OCI-LY7 (cell line): ENCODE measurements around the gene NFYC. TPM values are rescaled to one million over a fixed set of nuclear protein-coding genes. Genes with fewer than 3 reads are reported as not detected.
"Not testable (repeated sequence)": the region's sequence is repeated elsewhere in the genome, so short reads cannot be mapped to it uniquely, and the experiment has no call there.

Experiments used
- BruUV-seq: library from RNA; stranded (reverse); fragments of 400-500 nt; replicated peaks from 2 replicates; lab custom pipeline; 2021; lab: Mats Ljungman, UMichigan
- CTCF ChIA-PET: fragments of 300-600 bp; sonication (Branson Sonifier 250); formaldehyde crosslinking; loops from one replicate; lab custom pipeline; 2022; ENCODE audit warnings: antibody characterized with exemption; ENCODE audit not compliant: unreplicated experiment; lab: Charles Lee
- POLR2A ChIA-PET: fragments of 300-600 bp; sonication (Branson Sonifier 250); formaldehyde crosslinking; loops from one replicate; lab custom pipeline; 2022; ENCODE audit warnings: antibody characterized with exemption; lab: Charles Lee
- DNase-seq: peaks from one replicate; pipeline ENCODE4 v3.0.0-alpha.2; 2015; ENCODE audit warnings: low spot score
- H2AFZ ChIP-seq: fragments of 200-600 bp; sonication (generic), shearing (Covaris generic); 2 replicates; pipeline ENCODE4 v1.6.1; 2014; ENCODE audit warnings: mild to moderate bottlenecking, antibody characterized with exemption, low read length, moderate library complexity
- H3K27ac ChIP-seq: fragments of 200-600 bp; sonication (generic); 2 replicates; pipeline ENCODE4 v1.5.1; 2014; ENCODE audit warnings: mixed run types, low read depth, mild to moderate bottlenecking, moderate library complexity, low read length, inconsistent platforms; ENCODE audit not compliant: poor library complexity, severe bottlenecking
- H3K36me3 ChIP-seq: fragments of 200-600 bp; sonication (generic); 2 replicates; pipeline ENCODE4 v1.6.1; 2014; ENCODE audit warnings: mild to moderate bottlenecking, antibody characterized with exemption, low read length, moderate library complexity, mixed read lengths; ENCODE audit not compliant: insufficient read depth
- H3K4me1 ChIP-seq: fragments of 200-600 bp; sonication (generic); 2 replicates; pipeline ENCODE4 v1.5.1; 2014; ENCODE audit warnings: mild to moderate bottlenecking, low read length; ENCODE audit not compliant: insufficient read depth, poor library complexity, severe bottlenecking
- H3K4me2 ChIP-seq: fragments of 200-600 bp; sonication (generic); 2 replicates; pipeline ENCODE4 v1.6.1; 2014; ENCODE audit warnings: mild to moderate bottlenecking, low read length
- H3K4me3 ChIP-seq: fragments of 200-600 bp; sonication (generic); 2 replicates; pipeline ENCODE4 v1.5.1; 2014; ENCODE audit warnings: mild to moderate bottlenecking, low read depth, low read length; ENCODE audit not compliant: poor library complexity, severe bottlenecking
- H3K79me2 ChIP-seq: fragments of 200-600 bp; sonication (generic); 2 replicates; pipeline ENCODE4 v1.6.1; 2016; ENCODE audit warnings: low read depth, mild to moderate bottlenecking, low read length, moderate library complexity, mixed read lengths; ENCODE audit not compliant: insufficient read depth
- H3K9me2 ChIP-seq: fragments of 200-600 bp; sonication (generic); 2 replicates; pipeline ENCODE4 v1.6.1; 2016; ENCODE audit warnings: mild to moderate bottlenecking, low read length, mixed read lengths; ENCODE audit not compliant: insufficient read depth
- H3K9me3 ChIP-seq: fragments of 200-600 bp; sonication (generic); 2 replicates; pipeline ENCODE4 v1.6.1; 2014; ENCODE audit warnings: mild to moderate bottlenecking, mixed run types, low read length, mixed read lengths
- H4K20me1 ChIP-seq: fragments of 200-600 bp; sonication (generic); 2 replicates; pipeline ENCODE4 v1.6.1; 2014; ENCODE audit warnings: mild to moderate bottlenecking, antibody characterized with exemption, low read length, moderate library complexity, mixed read lengths; ENCODE audit not compliant: insufficient read depth
- EZH2phosphoT487 ChIP-seq: fragments of 200-600 bp; sonication (generic); IDR thresholded peaks from 2 replicates; pipeline ENCODE4 v1.6.1; 2018; ENCODE audit warnings: low read depth, borderline replicate concordance, mild to moderate bottlenecking, mixed run types, antibody characterized with exemption, low read length, moderate library complexity, mixed read lengths
- intact Hi-C: fragments of 100-400 bp; cut with micrococcal nuclease; formaldehyde crosslinking; loops from one replicate; pipeline ENCODE4 v1.10.0; 2022; ENCODE audit not compliant: unreplicated experiment
- total RNA-seq, 2 experiments: library from RNA; depleted of rRNA in 1 of 2; stranded (reverse); fragments of >200 nt in 1 of 2; shearing (Covaris generic) in 1 of 2; gene quantifications; 2 replicates each; pipeline ENCODE4 v1.2.3, GENCODE V29; 2014 to 2022
- TF ChIP-seq, protein P1 (sequence below): fragments of 200-600 bp; sonication (generic); conservative IDR thresholded peaks from 2 replicates; pipeline ENCODE4 v1.5.1; 2014; ENCODE audit warnings: mild to moderate bottlenecking, antibody characterized with exemption, low read length, moderate library complexity, mixed read lengths

Gene NFYC
- total RNA-seq, 2 experiments from 2014 or later, result 39.1 to 71.0 TPM

GRCh38 chr1:40701684-40702083, 10.2 kb downstream of the NFYC start:
- DNase-seq, result peak; percentile 23
- Histone ChIP-seq H4K20me1 (peaks cover 5% of the 10 kb centered on the region; the same call in 1 of the 2 replicates), H3K79me2 (peaks cover 100% of the 10 kb centered on the region), H3K4me3 (peak overlapping the region; percentile 7), H3K27ac (peak overlapping the region; percentile 46), H3K4me1 (peaks cover 74% of the 10 kb centered on the region), H3K4me2 (peak overlapping the region; percentile 53), H2AFZ (no peak overlapping the region), H3K9me3 (no peaks in the 10 kb centered on the region), H3K9me2 (no peaks in the 10 kb centered on the region), H3K36me3 (peaks cover 6% of the 10 kb centered on the region)
- intact Hi-C loops, result no loop called here
- ChIA-PET POLR2A (interaction anchor here (0.7 to 15.4 kb wide), 5 partner anchors 8 to 363 kb away, joined by 3 to 168 read pairs (median 5); partner anchors contain the start of gene NFYC), CTCF (interaction anchor here (0.9 to 1.3 kb wide), 2 partner anchors 8 to 9 kb away, joined by 3 to 4 read pairs; no protein-coding TSS in a partner anchor)
- BruUV-seq, result no TSS peak
- TF ChIP-seq, protein P1, sequence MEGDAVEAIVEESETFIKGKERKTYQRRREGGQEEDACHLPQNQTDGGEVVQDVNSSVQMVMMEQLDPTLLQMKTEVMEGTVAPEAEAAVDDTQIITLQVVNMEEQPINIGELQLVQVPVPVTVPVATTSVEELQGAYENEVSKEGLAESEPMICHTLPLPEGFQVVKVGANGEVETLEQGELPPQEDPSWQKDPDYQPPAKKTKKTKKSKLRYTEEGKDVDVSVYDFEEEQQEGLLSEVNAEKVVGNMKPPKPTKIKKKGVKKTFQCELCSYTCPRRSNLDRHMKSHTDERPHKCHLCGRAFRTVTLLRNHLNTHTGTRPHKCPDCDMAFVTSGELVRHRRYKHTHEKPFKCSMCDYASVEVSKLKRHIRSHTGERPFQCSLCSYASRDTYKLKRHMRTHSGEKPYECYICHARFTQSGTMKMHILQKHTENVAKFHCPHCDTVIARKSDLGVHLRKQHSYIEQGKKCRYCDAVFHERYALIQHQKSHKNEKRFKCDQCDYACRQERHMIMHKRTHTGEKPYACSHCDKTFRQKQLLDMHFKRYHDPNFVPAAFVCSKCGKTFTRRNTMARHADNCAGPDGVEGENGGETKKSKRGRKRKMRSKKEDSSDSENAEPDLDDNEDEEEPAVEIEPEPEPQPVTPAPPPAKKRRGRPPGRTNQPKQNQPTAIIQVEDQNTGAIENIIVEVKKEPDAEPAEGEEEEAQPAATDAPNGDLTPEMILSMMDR, result no peak
- TF ChIP-seq EZH2phosphoT487, result no peak

DNA sequence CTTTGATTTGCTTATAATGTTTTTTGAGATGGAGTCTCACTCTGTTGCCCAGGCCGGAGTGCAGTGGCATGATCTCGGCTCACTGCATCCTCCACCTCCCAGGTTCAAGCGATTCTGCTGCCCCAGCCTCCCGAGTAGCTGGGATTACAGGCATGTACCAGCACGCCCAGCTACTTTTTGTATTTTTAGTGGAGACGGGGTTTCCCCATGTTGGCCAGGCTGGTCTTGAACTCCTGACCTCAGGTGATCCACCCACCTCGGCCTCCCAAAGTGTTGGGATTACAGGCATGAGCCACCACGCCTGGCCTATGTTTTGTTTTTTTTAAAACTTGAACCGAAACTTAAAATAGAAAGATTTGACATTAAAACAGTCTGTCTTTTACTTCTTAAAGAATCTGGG, 11.3 kb downstream of the NFYC start:
- H3K27ac ChIP-seq, BruUV-seq, H3K36me3 ChIP-seq, H2AFZ ChIP-seq, H3K4me3 ChIP-seq, H3K9me3 ChIP-seq, CTCF ChIA-PET, H4K20me1 ChIP-seq, H3K9me2 ChIP-seq, DNase-seq, intact Hi-C loops: not testable (repeated sequence)
- peaks cover 71% of the 10 kb centered on the region for H3K4me1 ChIP-seq
- H3K4me2 ChIP-seq, result peak overlapping the region; percentile 53; the same call in 1 of the 2 replicates
- peaks cover 100% of the 10 kb centered on the region for H3K79me2 ChIP-seq
- POLR2A ChIA-PET, result interaction anchor here (0.8 to 15.4 kb wide), 4 partner anchors 11 to 37 kb away, joined by 3 to 168 read pairs (median 3); partner anchors contain the start of genes NFYC and RIMS3

DNA sequence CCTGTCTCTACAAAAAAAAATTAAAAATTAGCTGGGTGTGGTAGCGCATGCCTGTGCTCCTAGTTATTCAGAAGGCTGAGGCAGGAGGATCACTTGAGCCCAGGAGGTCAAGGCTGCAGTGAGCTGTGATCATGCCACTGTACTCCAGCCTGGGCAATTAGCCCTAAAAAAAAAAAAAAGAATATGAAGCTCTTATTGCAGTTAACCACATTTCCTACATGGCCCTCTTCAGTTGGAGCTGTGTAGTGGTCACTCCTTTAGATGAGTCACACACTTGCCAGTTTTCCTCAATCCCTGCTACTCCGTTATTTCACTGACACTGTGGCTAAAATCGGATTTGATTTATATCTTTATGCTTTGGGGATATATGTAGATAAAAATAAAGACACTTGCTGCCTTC, 11.8 kb downstream of the NFYC start:
- no TSS peak for BruUV-seq
- Histone ChIP-seq H3K4me3 (no peak overlapping the region), H3K36me3 (no peaks in the 10 kb centered on the region; the same call in 1 of the 2 replicates), H3K9me3 (no peaks in the 10 kb centered on the region), H3K9me2 (no peaks in the 10 kb centered on the region), H2AFZ (no peak overlapping the region), H4K20me1 (no peaks in the 10 kb centered on the region), H3K79me2 (peaks cover 100% of the 10 kb centered on the region), H3K4me2 (peak overlapping the region; percentile 53; the same call in 1 of the 2 replicates), H3K4me1 (peaks cover 76% of the 10 kb centered on the region), H3K27ac (no peak overlapping the region)
- intact Hi-C loops, result no loop called here
- no peak for DNase-seq
- CTCF ChIA-PET, result no interaction called here
- TF ChIP-seq EZH2phosphoT487, result no peak
- TF ChIP-seq, protein P1, result no peak
- POLR2A ChIA-PET, result interaction anchor here (0.7 to 15.4 kb wide), 5 partner anchors 12 to 92 kb away, joined by 3 to 168 read pairs (median 3); partner anchors contain the start of genes NFYC and RIMS3
